PC-9 (cell line): ENCODE measurements around the gene PTX4.

Source experiments
- EZH2 ChIP-seq: fragments of 200-600 bp; sonication (generic); IDR thresholded peaks from 2 replicates; pipeline ENCODE4 v1.8.0; 2017; ENCODE audit warnings: antibody characterized with exemption, low read depth
- TF ChIP-seq, protein P1 (sequence below): fragments of 200-600 bp; sonication (generic); conservative IDR thresholded peaks from 2 replicates; pipeline ENCODE4 v1.6.1; 2017; ENCODE audit warnings: mixed run types, antibody characterized with exemption, mild to moderate bottlenecking, moderate library complexity

- TF ChIP-seq, protein P1, sequence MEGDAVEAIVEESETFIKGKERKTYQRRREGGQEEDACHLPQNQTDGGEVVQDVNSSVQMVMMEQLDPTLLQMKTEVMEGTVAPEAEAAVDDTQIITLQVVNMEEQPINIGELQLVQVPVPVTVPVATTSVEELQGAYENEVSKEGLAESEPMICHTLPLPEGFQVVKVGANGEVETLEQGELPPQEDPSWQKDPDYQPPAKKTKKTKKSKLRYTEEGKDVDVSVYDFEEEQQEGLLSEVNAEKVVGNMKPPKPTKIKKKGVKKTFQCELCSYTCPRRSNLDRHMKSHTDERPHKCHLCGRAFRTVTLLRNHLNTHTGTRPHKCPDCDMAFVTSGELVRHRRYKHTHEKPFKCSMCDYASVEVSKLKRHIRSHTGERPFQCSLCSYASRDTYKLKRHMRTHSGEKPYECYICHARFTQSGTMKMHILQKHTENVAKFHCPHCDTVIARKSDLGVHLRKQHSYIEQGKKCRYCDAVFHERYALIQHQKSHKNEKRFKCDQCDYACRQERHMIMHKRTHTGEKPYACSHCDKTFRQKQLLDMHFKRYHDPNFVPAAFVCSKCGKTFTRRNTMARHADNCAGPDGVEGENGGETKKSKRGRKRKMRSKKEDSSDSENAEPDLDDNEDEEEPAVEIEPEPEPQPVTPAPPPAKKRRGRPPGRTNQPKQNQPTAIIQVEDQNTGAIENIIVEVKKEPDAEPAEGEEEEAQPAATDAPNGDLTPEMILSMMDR: no peak
- TF ChIP-seq EZH2: no peak
Observed at GRCh38 chr16:1502092-1503004, 13.6 kb upstream of the PTX4 start.
